Activated CD4-positive, CD25-positive, alpha-beta regulatory T cell treated with anti-CD3 and anti-CD28 coated beads, Interleukin-2, amount 50 U/mL, for 16 hours (primary cell): ENCODE data around the gene BDKRB2.
A peak's percentile ranks its signal among the peaks of the same experiment; 100 is the strongest.

Experiments used
- DNase-seq: peaks from one replicate; pipeline ENCODE4 v3.0.0-alpha.2; 2020; ENCODE audit warnings: low read depth, low spot score

The BDKRB2 gene

DNA sequence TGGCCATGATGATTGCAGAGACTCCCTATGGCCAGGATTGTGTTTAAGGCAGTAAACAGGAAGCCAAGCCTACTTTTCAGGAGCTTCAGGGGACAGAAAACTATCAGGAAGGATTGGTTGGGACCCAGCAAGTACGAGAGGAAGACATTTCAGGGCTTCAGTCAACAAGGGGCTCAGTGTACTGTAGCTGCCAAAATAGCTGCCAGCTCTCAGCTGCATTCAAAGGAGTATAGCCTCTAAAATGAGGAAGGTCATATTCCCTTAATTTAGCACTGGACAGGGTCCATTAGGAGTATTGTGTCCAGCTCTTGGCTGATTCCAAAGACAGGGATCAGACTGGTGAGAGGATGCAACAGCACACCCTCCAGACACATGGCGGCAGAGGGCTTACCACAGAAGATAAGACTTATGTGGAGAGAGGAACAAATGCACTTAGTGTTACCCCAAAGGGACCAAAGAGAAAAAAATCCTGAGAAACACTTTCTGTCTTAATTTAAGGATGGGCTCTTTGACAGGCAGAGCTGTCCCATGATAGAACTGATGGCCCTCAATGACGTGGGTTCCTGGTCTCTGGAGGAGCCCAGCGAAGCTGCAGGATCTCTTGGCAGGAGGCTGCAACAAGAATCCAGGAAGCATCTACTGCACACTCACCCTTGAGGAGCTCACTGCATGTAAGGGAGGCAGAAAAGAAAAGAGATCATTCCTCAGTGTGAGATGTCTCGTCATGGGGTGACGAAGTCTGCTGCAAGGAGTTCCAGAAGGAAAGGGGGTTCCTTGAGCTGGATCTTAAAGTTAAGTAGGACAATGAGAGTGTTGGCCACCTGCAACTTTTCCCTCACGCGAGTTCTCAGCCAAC, 66.2 kb downstream of the BDKRB2 start:
- DNase-seq: no peak

DNA sequence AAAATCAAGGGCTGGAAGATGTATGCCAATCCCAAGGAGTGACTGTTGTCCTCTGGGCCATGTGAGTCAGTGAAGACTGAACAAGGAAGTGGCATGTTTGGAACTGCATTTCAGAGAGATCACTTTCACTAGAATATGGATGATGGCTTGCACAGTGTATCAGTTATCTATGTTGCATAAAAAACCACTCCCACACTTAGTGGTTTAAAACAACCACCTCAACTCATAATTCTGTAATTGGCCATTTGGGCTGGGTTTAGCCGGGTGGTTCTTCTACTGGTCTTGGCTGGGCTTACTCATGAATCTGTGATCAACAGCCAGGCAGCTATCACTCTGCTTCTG, 66.8 kb downstream of the BDKRB2 start:
- no peak for DNase-seq

DNA sequence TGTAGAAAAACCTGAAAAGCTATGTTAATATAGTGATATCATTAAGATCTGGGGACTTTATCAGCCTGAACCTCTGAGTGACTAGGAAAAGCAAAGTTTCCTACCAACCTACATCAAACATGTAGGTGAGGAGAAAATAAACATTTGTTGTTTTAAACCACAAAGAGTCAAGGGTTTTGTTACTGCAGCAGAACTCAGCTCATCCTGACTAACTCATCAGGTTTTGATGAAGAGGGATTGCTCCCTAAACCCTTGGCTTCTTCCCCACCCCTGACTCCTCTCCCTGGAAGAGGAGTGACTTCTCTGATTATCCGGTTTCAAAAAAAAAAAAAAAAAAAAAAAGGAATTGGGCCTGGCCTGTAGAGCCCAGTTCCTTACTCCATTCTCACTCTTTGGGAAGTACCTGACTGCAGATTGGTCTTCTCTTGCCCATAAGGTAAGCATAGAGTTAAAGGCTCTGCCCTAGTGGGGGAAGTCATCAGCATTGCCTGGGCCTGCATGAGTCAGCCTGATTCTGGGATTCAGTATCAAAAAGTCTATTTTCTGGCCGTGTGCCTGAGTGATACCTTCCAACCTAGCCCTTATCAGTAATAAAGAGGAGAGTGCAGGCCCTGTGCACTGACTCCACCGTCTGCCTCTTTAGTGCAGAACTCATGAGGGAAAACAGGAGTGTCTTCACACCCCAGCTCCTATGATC, 68.3 kb downstream of the BDKRB2 start:
- no peak for DNase-seq

DNA sequence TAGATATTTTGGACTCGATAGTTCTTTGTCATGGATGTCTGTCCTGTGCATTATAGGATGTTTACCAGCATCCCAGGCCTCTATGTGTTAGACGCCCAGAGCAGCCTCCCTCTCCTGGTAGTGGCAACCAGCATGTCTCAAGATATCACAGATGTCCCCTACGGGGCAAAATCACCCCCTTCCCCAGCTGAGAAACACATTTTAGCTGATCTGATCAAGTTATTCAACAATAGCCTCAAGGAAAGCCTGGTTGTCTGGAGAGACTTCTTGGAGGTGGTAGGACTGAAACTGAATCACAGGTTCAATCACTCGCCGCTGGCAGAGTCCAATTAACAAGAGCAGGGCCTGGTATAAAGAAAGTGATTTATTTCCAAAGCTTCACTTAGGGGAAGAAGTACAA, 69.0 kb downstream of the BDKRB2 start:
- no peak for DNase-seq

DNA sequence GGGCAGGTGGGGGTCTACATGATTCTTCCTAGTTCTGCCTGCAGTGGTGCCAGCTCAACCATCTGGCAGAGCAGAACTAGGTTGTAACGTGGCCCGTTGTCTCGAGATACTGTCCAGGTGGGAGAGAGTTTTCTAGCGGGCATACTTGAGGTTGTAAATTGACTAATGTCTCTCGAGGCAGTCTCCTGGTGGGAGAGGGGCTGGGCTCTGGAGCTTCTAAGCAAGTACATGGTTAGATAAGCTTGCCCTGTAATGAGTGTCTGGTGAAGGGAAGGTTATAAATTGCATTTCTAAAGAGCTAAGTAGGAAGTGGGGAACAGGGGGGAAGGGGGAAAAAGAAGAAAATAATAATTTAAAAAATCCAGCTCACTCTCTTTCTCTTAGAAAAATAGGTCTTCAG, 69.5 kb downstream of the BDKRB2 start:
- DNase-seq: no peak

DNA sequence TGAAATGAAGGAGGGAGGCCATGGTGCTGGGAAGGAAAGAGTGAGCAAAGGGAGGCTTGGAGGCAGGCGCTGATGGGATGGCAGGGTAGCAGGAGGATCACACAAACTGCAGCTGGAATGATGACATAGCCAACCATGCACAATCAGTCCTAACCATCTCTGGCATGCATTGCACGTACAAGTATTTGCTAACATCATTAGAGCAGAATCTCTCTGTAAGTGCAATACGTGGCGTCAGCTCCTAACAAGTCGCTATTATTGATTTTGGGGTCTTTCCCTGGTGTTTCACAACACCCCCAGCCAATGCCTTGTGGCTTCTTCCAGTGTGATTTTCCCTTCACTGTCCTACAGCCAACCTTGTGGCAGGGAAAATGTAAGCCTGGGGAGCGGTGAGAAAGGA, 69.9 kb downstream of the BDKRB2 start:
- no peak for DNase-seq

DNA sequence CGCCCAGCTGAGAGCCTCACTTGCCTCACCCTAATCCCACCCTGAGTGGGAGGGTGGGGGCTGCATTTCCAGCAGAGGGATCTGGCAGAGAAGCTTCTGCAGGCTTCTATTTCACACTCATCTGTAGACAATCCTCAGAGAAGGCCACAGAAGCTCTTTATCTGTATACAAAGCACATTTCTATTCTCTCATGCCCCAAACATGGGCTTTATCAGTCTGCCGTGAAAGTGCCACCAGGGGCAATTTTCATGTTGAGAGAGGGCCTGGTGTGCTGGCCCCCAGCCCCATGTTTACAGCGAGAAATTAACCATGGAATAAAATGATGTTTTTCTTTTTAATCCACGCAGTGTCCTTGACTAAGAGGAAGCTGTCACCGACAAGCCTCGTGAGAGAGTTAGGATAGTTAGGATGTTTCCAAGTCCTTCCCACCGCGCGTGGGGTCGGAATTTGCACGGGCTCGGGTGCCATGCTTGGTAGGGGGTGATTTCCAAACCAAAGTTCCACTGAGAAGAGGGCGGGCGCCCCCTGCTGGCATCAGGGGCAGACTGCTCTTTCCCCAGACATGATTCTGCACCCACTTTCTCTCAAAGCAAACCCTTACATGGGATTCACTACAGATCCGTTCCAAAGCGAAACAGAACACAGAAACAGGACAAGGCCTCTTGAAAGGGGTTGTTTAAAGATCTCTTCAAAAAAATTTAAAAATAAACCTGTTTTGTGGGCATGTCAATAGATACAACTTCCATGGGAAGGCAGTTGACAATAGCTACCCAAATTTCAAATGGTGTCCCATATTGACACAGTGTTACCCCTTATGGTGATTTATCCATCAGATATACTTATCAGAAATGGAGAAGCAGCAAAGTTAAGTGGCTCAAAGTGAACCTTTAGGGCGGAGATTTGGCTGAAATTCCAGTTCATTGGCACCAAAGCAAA, 70.8 kb downstream of the BDKRB2 start:
- peak; percentile 41 for DNase-seq

DNA sequence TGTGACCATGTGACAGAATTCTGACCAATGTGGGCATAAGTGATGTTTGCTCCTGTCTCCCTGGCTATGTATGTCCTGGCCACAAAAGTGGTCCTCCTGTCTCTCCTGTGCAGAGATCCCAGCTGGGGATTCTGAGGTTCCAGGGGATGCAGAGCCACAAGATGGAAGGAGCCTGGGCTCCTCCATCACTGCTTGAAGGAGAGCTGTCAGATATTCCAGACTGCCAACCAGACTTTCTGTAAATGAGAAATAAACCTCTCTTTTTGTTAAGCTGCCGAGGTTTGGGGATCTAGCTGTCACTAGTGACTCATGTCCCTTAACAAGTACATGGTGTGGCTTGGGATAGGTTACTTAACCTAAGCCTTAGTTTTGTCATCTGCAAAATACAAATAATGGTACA, 73.3 kb downstream of the BDKRB2 start:
- no peak for DNase-seq

DNA sequence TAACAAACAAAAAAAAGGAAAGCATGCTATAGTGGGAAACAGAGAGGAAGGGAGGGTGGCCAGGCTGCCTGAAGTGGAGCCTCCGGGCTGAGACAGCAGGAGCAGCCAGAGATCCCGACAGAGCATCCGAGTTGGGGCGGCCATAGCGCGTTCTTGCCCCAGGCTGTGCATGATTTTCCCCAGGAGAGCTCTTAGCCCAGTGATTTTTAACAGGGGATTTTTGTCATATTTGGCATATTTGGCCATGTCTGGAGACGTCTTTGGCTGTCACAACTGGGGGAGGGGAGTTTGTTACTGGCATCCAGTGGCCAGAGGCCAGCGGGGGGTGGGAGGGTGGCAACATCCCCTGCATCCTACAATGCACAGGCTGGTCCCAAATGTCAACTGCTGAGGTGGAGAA, 74.9 kb downstream of the BDKRB2 start:
- no peak for DNase-seq

DNA sequence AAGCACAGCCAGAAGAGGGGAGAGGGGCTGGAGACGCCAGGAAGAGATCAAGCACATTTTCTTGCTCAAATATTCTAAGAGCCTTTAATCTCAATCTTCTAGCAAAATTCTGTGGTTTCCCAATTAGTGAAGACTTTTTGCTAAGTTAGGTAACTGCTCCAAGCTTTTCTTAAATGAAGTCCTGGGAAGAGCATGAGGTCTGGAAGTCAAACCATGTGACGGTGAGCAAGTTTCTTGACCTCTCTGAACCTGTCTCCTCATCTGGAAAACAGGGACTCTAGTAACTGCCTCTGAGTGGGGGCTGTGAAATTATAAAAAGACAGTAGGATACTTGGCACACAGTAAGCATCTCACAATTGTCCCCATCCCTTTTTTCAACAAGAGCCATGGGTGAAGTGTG, 75.5 kb downstream of the BDKRB2 start:
- DNase-seq: no peak

DNA sequence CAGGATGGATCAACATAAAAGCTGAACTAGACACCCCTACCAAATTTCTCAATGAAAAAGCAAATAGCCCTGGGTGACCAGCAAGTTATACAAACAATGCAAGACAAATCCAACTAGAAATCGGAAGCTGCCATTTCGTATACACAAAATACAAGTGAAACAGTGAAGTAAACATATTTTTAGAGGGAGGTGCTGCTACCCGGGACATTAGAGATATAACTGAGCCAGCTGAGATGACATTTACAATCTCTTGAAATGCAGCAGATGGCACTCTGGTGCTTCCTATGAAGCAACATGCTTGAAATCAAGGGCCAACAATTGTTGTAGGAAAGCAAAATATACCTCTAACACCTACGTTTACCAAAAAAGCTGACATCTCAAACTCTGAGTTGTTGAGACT, 76.8 kb downstream of the BDKRB2 start:
- no peak for DNase-seq

DNA sequence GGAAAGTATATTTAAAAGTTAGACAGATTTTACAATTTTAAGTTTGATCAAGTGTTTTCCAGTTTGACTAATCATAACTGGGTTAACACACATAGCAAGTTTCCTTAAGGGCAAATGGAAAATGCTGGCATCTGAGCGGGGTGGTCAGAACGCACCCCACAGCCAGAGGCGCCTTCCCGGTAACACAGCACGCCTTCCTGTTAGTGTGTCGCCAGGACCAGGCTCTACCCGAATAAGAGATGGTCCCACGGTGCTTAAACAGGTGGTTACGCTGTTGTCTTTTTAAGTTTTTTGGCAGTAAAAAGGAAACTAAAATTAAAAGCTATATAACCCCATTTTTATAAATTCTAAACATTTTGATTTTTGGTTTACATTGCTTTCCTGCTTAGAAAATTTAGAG, 79.4 kb downstream of the BDKRB2 start:
- DNase-seq: no peak

DNA sequence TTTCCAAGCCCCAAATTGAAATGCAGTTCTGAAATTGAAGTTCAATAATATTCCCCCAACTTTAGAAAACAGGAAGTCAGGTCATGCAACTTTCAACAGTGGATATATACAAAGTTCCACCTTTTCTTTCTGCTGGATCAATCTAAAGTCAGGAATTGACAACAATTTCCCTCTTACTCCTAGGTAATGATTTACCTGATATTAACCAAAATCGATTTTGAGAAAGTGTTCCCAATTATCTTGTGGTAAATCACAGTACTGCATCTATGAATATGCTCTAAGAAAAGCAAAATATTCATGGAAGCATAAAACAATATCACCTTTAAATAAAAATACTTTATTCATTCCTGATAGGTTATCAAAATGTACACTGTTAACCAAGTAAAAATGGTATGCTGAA, 79.8 kb downstream of the BDKRB2 start:
- DNase-seq: no peak

DNA sequence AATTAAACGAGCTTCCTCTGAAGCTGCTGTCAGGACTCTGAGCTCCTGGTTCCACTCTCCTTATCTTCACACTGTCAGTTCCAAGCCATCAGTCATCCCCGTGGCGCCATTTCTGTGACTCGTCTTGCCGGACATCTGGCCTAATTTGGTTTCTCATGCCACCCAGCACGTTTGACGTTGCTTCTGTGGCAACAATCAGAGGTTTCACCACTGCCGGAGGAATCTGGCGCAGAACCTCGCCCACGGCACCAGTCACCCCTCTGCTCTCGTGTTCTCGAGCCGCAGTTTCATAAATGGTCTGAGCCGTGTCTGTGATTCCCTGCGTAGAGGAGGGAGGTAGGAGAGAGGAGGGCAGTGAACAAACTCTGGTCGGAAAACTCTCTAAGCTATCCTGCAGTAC, 81.0 kb downstream of the BDKRB2 start:
- no peak for DNase-seq

DNA sequence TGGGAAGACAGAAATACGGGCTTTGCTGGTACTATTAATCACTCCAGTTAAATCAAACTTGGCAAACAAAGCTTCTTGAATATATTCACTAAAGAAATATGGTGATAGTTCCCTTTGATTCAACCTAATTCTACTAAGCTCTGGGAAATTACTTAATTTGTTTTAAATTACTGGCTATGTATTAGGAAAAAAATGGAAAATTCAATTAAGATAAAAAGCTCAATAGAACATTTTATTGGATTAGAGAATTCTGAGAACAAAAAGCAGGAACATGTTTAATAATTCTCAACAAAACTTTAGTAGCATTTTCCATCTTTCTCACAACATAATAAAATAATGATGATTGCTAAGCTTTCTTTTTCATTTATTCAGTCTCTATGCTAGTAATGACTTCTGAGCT, 81.6 kb downstream of the BDKRB2 start:
- DNase-seq: no peak

DNA sequence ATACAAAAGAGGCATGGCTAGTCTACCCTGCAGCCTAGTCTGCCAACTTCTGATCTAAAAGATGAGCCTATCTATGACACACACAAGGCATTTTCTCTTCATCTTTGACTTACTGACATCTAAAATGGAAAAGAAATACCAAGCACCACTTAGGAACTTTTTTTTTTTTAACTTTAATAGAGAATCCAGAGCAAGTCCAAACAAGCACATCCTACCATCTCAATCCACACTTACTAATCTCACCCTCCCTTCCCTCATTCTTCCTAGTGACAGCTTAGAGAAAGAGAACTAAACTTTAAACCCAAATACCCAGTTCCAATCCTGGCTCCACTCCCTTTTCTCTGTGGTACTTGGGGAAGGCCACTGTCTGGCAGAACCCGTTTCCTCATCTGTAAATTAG, 83.2 kb downstream of the BDKRB2 start:
- no peak for DNase-seq
